HT1080 (cell line): ENCODE results near the gene PDE11A. TPM values are rescaled to one million over a fixed set of nuclear protein-coding genes. Genes with fewer than 3 reads are reported as not detected.

Experiments used
- DNase-seq: peaks from one replicate; pipeline ENCODE4 v3.0.0-alpha.2; 2015; ENCODE audit warnings: low read depth
- total RNA-seq: library from RNA; depleted of rRNA; stranded (reverse); fragments of >200 nt; shearing (Covaris generic); gene quantifications from 2 replicates; pipeline ENCODE4 v1.2.3, GENCODE V29; 2014

Gene PDE11A
- total RNA-seq, 1 experiment from 2014 or later = 0.42 TPM

GRCh38 chr2:177763531-177764265 is 308.9 kb downstream of the PDE11A start:
- peak; percentile 63 for DNase-seq

- no peak for DNase-seq
Observed at GRCh38 chr2:177759443-177759842, 313.1 kb downstream of the PDE11A start.

GRCh38 chr2:177758591-177759371 is 313.8 kb downstream of the PDE11A start:
- DNase-seq = peak; percentile 38

- DNase-seq = no peak
Observed at GRCh38 chr2:177756336-177756735, 316.2 kb downstream of the PDE11A start.

- no peak for DNase-seq
Observed at GRCh38 chr2:177754492-177754873, 318.1 kb downstream of the PDE11A start.

GRCh38 chr2:177753682-177754491 is 318.7 kb downstream of the PDE11A start:
- DNase-seq = peak; percentile 37

GRCh38 chr2:177748360-177748759 is 324.2 kb downstream of the PDE11A start:
- DNase-seq = no peak

GRCh38 chr2:177747384-177747783 is 325.2 kb downstream of the PDE11A start:
- no peak for DNase-seq

- no peak for DNase-seq
Observed at GRCh38 chr2:177746358-177746757, 326.2 kb downstream of the PDE11A start.

GRCh38 chr2:177745531-177745930 is 327.0 kb downstream of the PDE11A start:
- DNase-seq = no peak

- DNase-seq = no peak
Observed at GRCh38 chr2:177742851-177743250, 329.7 kb downstream of the PDE11A start.

- no peak for DNase-seq
Observed at GRCh38 chr2:177741866-177742265, 330.7 kb downstream of the PDE11A start.

GRCh38 chr2:177740700-177741099 is 331.9 kb downstream of the PDE11A start:
- DNase-seq = no peak

- no peak for DNase-seq
Observed at GRCh38 chr2:177738461-177739235, 333.9 kb downstream of the PDE11A start.

- DNase-seq = no peak
Observed at GRCh38 chr2:177735318-177735803, 337.2 kb downstream of the PDE11A start.

GRCh38 chr2:177733322-177733855 is 339.2 kb downstream of the PDE11A start:
- DNase-seq = no peak

- DNase-seq = no peak
Observed at GRCh38 chr2:177731384-177731783, 341.2 kb downstream of the PDE11A start.

- no peak for DNase-seq
Observed at GRCh38 chr2:177730792-177731191, 341.8 kb downstream of the PDE11A start.

GRCh38 chr2:177730363-177730762 is 342.2 kb downstream of the PDE11A start:
- DNase-seq = no peak

- no peak for DNase-seq
Observed at GRCh38 chr2:177728920-177729319, 343.7 kb downstream of the PDE11A start.

GRCh38 chr2:177728399-177728765 is 344.2 kb downstream of the PDE11A start:
- DNase-seq = no peak
